HL-60 (cell line): ENCODE data around the gene AK1.

Experiments
- GABPA ChIP-seq: IDR thresholded peaks from 2 replicates; pipeline ENCODE4 v1.6.1; 2012; ENCODE audit warnings: low read depth
- POLR2AphosphoS5 ChIP-seq: IDR thresholded peaks from 2 replicates; pipeline ENCODE4 v1.6.1; 2012; ENCODE audit warnings: low read depth
- SPI1 ChIP-seq: IDR thresholded peaks from 2 replicates; pipeline ENCODE4 v1.6.1; 2012; ENCODE audit warnings: low read depth, mild to moderate bottlenecking, borderline replicate concordance
- TF ChIP-seq, protein P1 (sequence below): IDR thresholded peaks from one replicate; pipeline ENCODE4 v1.5.1; 2011; ENCODE audit warnings: low read length, control low read depth, inconsistent platforms; ENCODE audit not compliant: insufficient read depth

DNA sequence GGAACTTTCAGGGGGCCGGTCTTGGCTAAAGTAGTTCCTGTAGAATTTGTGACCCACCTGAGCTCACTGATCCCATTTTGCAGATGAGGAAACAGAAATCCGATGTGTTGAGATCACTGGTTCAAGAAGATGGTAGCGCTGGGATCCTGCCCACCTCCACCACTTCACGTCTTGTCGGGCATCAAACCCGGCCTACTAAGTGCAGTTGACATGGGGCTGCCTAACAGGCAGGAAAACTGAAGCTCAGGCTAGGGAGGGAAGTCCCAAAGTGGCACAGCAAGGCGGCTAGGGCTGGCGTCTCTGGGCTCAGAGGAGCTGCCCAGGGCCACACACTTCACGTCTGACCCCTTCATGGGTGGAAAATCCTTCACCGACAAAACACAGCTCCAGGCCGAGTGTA lies 22.5 kb downstream of the AK1 start:
- TF ChIP-seq POLR2AphosphoS5 = no peak
- TF ChIP-seq, protein P1, sequence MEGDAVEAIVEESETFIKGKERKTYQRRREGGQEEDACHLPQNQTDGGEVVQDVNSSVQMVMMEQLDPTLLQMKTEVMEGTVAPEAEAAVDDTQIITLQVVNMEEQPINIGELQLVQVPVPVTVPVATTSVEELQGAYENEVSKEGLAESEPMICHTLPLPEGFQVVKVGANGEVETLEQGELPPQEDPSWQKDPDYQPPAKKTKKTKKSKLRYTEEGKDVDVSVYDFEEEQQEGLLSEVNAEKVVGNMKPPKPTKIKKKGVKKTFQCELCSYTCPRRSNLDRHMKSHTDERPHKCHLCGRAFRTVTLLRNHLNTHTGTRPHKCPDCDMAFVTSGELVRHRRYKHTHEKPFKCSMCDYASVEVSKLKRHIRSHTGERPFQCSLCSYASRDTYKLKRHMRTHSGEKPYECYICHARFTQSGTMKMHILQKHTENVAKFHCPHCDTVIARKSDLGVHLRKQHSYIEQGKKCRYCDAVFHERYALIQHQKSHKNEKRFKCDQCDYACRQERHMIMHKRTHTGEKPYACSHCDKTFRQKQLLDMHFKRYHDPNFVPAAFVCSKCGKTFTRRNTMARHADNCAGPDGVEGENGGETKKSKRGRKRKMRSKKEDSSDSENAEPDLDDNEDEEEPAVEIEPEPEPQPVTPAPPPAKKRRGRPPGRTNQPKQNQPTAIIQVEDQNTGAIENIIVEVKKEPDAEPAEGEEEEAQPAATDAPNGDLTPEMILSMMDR = no peak
- no peak for TF ChIP-seq GABPA
- no peak for TF ChIP-seq SPI1
